Activated T-helper 1 cell treated with anti-CD3 and anti-CD28 coated beads, Interleukin-12 subunit alpha, Interleukin-12 subunit beta, Interleukin-2, Interleukin-4 antibody, amounts not matched to agents 30 ng/mL and 10 ng/mL and 1 ng/mL, durations not matched to agents 14 hours and 24 hours and 36 hours (primary cell): Measurements from ENCODE around the gene FOXP1. TPM values are rescaled to one million over a fixed set of nuclear protein-coding genes. Genes with fewer than 3 reads are reported as not detected.

Source experiments
- DNase-seq: peaks from one replicate; pipeline ENCODE4 v3.0.0; 2021; ENCODE audit warnings: low spot score
- H3K27ac Mint-ChIP-seq: one replicate; pipeline ENCODE4 v1.8.0; 2021; ENCODE audit warnings: mild to moderate bottlenecking, mixed read lengths
- H3K27me3 Mint-ChIP-seq: one replicate; pipeline ENCODE4 v1.8.0; 2022; ENCODE audit warnings: mild to moderate bottlenecking, moderate library complexity, mixed read lengths; ENCODE audit not compliant: insufficient read depth
- H3K36me3 Mint-ChIP-seq: one replicate; pipeline ENCODE4 v1.8.0; 2021; ENCODE audit warnings: low read depth, mixed read lengths
- H3K4me1 Mint-ChIP-seq: one replicate; pipeline ENCODE4 v1.8.0; 2021; ENCODE audit warnings: low read depth, mixed read lengths
- H3K4me3 Mint-ChIP-seq: one replicate; pipeline ENCODE4 v1.8.0; 2021; ENCODE audit warnings: mild to moderate bottlenecking, moderate library complexity, mixed read lengths
- H3K9me3 Mint-ChIP-seq: one replicate; pipeline ENCODE4 v1.8.0; 2021; ENCODE audit warnings: mixed read lengths
- intact Hi-C: fragments of 100-400 bp; cut with micrococcal nuclease; formaldehyde crosslinking; loops from one replicate; pipeline ENCODE4 v1.15.1; 2024
- total RNA-seq: library from RNA; stranded (reverse); gene quantifications from 2 replicates; pipeline ENCODE4 v1.2.3, GENCODE V29; 2022

The FOXP1 gene
- total RNA-seq, 1 donor from 2014 or later = 97.6 TPM

DNA sequence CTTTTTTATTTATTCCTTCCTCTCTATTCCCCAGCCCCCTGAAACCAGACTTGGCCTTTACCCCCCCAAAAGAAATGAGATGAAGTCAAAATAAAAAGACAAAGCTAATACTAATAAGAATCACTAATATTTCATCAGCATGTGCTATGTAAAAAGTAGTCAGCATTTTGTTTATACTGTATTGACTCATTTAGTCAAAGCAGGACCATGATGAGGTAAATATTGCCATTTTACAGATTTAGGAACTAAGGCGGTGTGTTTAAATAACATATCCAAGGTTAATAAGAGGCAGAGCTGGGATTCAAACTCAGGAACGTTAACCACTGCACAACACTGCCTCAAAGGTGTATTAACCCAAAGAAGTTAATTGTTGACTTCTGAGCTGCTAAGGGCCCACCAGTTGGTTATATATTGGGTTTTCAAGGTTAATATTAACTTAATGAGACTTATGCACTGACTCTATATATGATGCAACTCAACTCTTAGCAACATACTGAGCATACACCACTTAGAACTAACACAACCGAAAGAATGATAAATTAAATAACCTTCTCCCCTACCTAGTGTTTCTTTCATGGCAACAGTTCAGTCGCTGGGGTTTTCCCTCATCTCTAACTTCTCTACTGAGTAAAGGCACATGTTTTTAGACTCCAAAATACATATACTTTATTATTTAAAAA lies 34.7 kb downstream of the FOXP1 start:
- DNase-seq = no peak
- no peaks in the 10 kb centered on the region for H3K4me1 Mint-ChIP-seq
- intact Hi-C loops = no loop called here
- H3K36me3 Mint-ChIP-seq = no peaks in the 10 kb centered on the region
- H3K27ac Mint-ChIP-seq = no peak overlapping the region
- H3K9me3 Mint-ChIP-seq = no peaks in the 10 kb centered on the region
- no peak overlapping the region for H3K4me3 Mint-ChIP-seq
- peaks cover 21% of the 10 kb centered on the region for H3K27me3 Mint-ChIP-seq

DNA sequence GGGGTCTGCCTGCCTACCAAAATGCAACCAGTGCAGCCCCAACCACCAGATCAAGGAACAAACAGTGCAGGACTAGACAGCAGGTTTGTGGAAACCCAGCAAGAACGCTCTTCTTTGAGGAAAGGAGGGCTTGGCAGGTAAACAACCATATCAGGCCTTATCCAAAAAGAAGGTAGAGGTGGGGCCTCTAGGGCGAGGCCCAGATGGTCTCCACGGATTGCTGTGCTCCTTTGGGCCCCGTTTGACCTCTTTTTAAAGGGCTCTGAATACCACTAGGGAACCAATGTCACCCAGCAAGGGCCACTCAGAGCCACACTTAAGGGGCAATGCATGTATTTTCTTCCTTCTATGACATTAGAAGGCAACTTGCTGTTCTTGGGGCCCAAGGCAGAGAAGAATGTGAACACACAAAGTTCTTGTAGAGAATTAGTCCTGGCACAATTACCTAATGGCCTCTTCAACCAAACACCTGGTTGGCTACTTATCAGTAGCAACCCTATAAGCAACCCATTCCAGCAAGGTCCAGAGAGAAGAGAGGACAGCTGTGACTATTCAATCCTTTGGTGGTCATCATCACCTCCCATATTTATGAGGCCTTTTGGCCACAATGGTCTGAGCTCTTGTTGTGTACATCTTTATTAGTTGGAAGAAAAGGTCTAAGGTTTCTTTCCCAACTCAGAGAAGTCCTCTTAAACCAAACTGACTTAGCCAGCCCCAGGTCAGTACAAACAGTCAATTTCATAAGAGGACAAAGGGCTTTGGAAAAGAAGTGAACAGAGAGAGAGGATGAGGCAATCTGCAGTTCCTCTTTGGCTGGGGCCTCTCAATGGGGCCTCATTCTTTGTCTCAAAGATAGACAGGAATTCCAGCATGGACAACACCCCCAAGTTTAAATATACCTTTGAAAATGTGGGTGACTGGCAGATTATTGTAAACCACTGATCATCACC lies 36.0 kb downstream of the FOXP1 start:
- Mint-ChIP-seq H3K9me3 (no peaks in the 10 kb centered on the region), H3K4me3 (no peak overlapping the region), H3K36me3 (no peaks in the 10 kb centered on the region), H3K4me1 (no peaks in the 10 kb centered on the region), H3K27ac (no peak overlapping the region), H3K27me3 (peaks cover 21% of the 10 kb centered on the region)
- no peak for DNase-seq
- intact Hi-C loops = no loop called here

DNA sequence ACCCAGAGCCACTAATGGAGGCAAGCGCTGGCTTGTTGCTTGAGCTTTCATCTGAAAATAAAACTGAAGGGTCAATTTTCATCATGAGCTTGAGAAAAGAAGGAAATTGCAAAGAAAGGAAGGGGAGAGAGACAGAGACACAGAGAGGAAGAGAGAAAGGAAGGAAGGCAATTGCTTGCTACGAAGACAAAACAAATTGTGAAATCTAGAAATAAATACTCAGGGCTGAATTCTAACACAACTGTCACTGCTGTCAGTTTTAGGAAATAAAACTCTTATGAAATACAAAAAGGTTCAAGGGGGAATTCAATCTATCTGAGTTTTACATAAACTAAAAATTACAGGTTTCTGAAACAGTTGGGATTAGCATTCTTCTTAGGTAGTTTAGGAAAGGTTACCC lies 36.7 kb downstream of the FOXP1 start:
- H3K27me3 Mint-ChIP-seq = peaks cover 22% of the 10 kb centered on the region
- H3K9me3 Mint-ChIP-seq = no peaks in the 10 kb centered on the region
- intact Hi-C loops = no loop called here
- H3K27ac Mint-ChIP-seq = no peak overlapping the region
- H3K36me3 Mint-ChIP-seq = no peaks in the 10 kb centered on the region
- H3K4me3 Mint-ChIP-seq = no peak overlapping the region
- no peaks in the 10 kb centered on the region for H3K4me1 Mint-ChIP-seq
- no peak for DNase-seq

DNA sequence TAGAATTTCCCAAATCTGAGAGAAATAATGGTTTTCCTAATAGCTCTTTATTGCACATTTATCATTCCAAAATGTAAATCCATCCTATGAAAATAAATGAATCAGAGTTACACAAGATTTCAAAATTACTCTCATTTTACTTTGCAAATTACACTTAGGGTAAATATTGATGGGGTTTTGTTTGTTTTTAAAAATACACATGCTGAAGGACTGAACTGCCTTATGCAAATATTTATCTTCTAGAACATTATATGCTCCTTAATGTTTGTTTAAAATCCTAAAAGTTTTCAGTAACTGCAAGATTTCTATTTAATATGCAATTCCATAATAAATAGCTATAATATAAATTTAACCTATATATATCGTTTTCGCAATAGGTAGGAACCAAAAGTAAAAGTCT lies 38.2 kb downstream of the FOXP1 start:
- no peak overlapping the region for H3K27ac Mint-ChIP-seq
- intact Hi-C loops = loop anchor here (2.0 kb wide), 1 partner anchor 33 kb away; no protein-coding TSS in a partner anchor

DNA sequence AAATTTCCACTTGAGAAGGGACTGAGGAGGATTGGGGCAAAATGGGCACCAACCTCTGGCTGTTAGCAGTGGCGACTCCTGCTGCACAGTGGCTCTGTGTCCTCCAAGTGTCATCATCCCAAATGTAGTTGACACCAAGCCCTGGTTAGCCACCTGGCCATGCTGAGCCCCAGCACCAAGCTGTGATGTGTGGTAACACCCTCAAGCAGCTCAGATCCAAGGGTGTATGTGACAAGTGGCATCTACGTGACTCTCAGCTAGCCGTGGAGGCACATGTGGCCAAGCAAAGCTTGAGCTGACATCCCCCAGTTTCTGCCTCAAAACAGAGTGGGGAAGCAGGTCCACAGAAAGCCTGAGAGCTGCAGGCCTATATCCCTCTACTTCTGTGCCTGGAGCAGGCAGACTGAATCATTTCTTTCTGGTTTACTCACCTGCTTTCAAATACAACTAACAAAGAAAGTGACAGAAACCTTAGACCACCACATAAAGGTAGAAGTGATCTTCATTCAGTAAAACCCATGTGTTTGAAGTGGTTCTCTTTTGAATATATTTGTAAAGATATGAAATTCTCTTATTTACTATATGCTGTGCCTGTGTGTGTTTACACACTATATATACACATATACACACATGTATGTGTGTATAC lies 40.0 kb downstream of the FOXP1 start:
- no peak overlapping the region for H3K27ac Mint-ChIP-seq
- DNase-seq = no peak

More for the DNA sequence above, 38.2 kb downstream of the FOXP1 start:
- no peaks in the 10 kb centered on the region for H3K9me3 Mint-ChIP-seq
- DNase-seq = no peak
- H3K36me3 Mint-ChIP-seq = no peaks in the 10 kb centered on the region
- H3K27me3 Mint-ChIP-seq = peaks cover 14% of the 10 kb centered on the region
- no peak overlapping the region for H3K4me3 Mint-ChIP-seq
- H3K4me1 Mint-ChIP-seq = no peaks in the 10 kb centered on the region

DNA sequence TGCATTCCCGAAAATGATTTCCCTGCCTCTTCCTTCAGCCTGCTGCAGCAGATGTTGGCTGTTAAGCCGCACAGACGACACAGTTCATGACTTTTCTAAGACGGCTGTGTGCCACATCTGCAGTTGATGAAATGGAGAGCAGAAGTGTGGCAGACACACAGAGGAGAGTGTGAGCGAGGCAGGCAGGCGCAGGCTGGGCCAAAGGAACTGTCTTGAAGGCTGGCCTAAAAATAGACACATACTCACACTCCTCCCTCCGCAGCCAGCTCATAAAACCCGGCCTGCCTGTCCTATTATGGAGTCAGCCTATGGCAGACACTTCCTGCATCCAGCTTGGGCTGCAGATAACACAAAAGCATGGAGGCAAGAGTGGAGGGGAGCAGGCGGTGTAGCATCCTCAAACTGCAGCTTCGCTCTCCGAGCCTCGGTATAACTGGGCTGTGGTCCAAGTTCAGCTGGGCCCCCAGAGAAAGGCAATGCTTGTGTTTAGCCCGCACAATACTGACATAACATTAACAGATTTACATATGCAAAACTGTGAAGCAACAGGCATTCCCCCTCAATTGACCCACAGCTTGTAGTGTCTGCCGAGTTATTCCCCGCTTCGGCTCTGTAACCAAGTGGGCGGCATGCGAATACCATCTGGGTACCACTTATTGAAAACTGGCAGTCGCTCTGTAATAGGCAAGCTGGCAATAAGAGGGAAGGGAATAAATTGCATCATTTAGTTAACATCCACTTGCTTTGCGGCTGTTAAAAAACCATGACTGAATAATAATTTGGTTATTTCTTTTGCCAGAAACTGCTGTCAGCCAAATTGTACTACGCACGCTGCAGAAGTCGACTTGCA lies 40.8 kb downstream of the FOXP1 start:
- peaks cover 16% of the 10 kb centered on the region for H3K27me3 Mint-ChIP-seq
- H3K9me3 Mint-ChIP-seq = no peaks in the 10 kb centered on the region
- DNase-seq = no peak
- H3K4me1 Mint-ChIP-seq = no peaks in the 10 kb centered on the region
- H3K36me3 Mint-ChIP-seq = no peaks in the 10 kb centered on the region
- intact Hi-C loops = no loop called here
- no peak overlapping the region for H3K27ac Mint-ChIP-seq
- no peak overlapping the region for H3K4me3 Mint-ChIP-seq

More for the DNA sequence above, 40.0 kb downstream of the FOXP1 start:
- intact Hi-C loops = loop anchor here (2.0 kb wide), 1 partner anchor 35 kb away; no protein-coding TSS in a partner anchor
- Mint-ChIP-seq H3K4me1 (no peaks in the 10 kb centered on the region), H3K9me3 (no peaks in the 10 kb centered on the region), H3K4me3 (no peak overlapping the region), H3K36me3 (no peaks in the 10 kb centered on the region), H3K27me3 (peaks cover 17% of the 10 kb centered on the region)

DNA sequence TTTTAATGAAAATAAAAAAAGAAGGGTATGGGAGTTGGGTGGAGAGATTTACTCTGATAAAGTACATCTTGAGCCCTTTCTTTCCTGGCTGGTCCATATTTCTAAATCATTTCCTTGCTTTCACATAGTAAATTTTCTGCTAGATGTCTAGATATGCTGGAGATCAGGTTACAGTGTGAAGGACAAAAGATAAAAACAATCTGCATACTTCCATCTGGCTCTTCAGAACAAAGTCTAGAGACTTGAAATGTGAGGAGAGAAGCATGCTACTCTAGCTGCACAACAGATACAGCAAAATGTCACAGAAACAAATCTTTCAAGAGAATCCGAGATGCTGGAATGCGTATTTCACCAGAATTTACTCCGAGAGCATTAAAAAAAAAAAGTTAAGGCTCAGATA lies 42.2 kb downstream of the FOXP1 start:
- intact Hi-C loops = no loop called here
- Mint-ChIP-seq H3K36me3 (no peaks in the 10 kb centered on the region), H3K9me3 (no peaks in the 10 kb centered on the region), H3K4me3 (no peak overlapping the region), H3K27ac (no peak overlapping the region), H3K27me3 (peaks cover 15% of the 10 kb centered on the region), H3K4me1 (no peaks in the 10 kb centered on the region)
- no peak for DNase-seq

DNA sequence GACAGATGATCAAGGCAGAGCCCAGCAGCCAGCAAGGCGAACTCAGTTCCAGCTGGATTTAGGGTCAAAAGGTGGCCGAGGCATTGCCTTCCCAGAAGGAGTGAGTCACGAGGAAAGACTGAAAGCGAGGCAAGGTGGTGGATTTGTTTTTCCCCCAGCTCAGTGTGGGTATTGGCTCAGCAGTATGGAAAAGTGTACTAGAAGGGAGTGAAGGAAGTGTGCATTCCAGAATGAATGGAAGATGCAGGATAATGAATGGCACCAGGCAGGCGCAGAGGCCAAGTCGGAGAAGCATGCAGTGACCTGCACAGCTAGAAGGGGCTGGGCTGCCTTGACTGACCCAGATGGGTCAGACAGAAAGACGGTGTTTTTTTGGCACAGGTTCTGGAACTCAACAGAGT lies 46.3 kb downstream of the FOXP1 start:
- intact Hi-C loops = no loop called here
- Mint-ChIP-seq H3K9me3 (no peaks in the 10 kb centered on the region), H3K4me1 (no peaks in the 10 kb centered on the region), H3K27me3 (peaks cover 8% of the 10 kb centered on the region), H3K27ac (no peak overlapping the region), H3K36me3 (no peaks in the 10 kb centered on the region), H3K4me3 (no peak overlapping the region)
- no peak for DNase-seq

DNA sequence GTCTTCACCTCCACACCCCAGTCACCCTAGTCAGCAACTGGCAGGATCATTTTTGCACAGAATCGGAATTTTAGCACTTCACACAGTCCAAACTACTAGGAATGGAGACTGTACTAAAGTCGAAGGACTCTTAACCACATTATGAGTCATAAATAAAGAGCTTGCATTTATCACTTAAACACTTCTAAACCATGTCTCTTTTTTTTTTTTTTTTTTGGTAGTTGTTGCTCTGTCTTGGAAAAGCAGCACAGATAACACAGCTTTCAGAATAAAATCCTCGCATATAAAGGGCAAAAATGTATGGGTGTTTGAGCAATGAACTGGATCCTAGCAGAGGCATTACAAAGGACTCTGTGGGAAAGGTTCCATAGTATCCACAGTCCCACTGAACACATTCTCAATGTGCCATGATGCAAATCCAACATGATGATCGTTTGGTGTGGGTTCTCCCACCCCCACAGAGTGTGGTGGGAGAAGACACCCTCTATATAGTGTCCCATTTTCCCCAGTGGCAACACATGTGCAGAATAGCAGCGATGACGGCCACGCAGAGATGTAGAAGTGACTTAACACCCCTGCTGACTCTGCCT lies 47.1 kb downstream of the FOXP1 start:
- intact Hi-C loops = no loop called here
- Mint-ChIP-seq H3K36me3 (no peaks in the 10 kb centered on the region), H3K27me3 (peaks cover 8% of the 10 kb centered on the region), H3K27ac (no peak overlapping the region), H3K4me3 (no peak overlapping the region), H3K9me3 (no peaks in the 10 kb centered on the region), H3K4me1 (no peaks in the 10 kb centered on the region)
- DNase-seq = no peak

DNA sequence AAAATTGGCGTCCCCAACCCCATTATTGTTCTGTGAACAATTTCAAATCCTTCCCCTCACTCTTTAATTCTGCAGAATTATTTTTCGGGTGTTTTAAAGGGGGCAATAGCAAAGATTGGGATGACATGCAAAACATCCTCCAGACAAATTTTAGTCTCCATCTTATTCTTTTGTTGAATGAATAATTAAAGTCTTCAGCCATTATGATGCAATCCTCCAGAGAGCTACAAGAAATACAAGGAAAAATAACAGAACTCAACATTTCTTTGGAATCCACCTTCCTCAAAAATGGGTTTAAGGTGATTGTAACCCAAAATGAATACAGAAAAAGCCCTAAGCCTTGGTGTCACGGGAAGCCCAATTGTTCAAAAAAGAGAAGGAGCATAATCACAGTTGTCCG lies 49.9 kb downstream of the FOXP1 start:
- Mint-ChIP-seq H3K27ac (no peak overlapping the region), H3K27me3 (peaks cover 4% of the 10 kb centered on the region), H3K36me3 (no peaks in the 10 kb centered on the region), H3K4me1 (peaks cover 9% of the 10 kb centered on the region), H3K9me3 (no peaks in the 10 kb centered on the region), H3K4me3 (no peak overlapping the region)
- no peak for DNase-seq
- intact Hi-C loops = no loop called here

DNA sequence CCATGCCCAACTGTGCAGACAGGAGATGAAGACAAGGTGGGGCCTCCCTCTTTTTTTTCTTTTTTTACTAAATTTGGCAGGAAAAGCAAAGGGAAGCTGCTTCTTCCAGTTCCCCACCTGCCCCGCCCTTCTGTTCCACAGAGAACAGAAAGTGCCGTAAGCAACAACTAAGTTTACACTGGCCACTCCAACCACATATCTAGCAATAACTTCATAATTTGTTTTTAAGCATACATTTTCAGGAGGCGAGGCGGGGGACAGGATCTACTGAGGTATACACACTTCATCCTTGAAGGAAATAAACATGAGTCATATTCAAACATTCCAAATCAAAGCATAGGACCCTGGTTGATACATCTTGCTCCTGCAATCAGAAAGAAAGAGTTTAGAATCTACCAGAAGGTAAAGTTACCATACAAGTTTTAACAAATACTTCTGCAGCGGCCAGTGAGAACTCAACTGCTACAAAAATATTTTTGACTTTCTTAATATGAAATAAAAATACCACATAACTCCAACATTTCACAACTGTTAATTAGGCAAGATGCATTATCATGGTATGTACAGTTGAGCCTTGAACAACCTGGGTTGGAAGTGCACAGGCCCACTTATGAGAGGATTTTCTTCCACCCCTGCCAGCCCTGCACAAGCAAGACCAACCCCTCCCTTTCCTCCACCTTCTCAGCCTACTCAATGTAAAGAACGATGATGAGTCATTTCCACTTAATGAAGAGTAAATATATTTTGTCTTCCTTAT lies 50.7 kb downstream of the FOXP1 start:
- intact Hi-C loops = no loop called here
- no peak for DNase-seq
- Mint-ChIP-seq H3K27ac (no peak overlapping the region), H3K27me3 (peaks cover 4% of the 10 kb centered on the region), H3K36me3 (no peaks in the 10 kb centered on the region), H3K4me1 (peaks cover 13% of the 10 kb centered on the region), H3K9me3 (no peaks in the 10 kb centered on the region), H3K4me3 (no peak overlapping the region)
